ENCODE results near the gene CAMK4. TPM values are rescaled to one million over a fixed set of nuclear protein-coding genes. Genes with fewer than 3 reads are reported as not detected.

Gene CAMK4
- total RNA-seq, 3 donors from 2014 or later: 35.5 to 49.5 (median 36.9) TPM

DNA sequence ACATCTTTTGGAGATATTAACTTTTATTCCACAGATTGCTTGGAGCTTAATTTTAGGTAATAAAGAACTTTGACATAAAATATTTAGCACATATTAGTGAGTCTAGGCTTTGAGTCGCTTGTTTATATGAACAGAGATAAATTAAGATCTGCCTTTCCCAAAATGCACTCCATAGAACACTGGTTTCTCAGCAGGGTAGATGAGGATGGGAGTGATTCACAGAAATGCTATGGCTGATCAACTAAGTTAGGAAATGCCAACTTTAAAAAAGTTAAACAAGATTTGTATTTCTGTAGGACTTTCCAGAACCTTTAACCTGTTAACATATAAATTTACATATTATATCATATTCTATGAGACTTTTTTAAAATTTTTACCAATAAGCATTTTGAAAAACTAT is 222.9 kb downstream of the CAMK4 start:
- Mint-ChIP-seq H3K27me3 (ENCODE audit: low read depth) (no peaks in the 10 kb centered on the region), H3K9me3 (no peaks in the 10 kb centered on the region), H3K4me3 (no peak overlapping the region), H3K4me1 (ENCODE audit: low read depth) (peaks cover 15% of the 10 kb centered on the region), H3K36me3 (ENCODE audit: insufficient read depth) (peaks cover 25% of the 10 kb centered on the region)
- DNase-seq: no peak
- ATAC-seq: no peak

DNA sequence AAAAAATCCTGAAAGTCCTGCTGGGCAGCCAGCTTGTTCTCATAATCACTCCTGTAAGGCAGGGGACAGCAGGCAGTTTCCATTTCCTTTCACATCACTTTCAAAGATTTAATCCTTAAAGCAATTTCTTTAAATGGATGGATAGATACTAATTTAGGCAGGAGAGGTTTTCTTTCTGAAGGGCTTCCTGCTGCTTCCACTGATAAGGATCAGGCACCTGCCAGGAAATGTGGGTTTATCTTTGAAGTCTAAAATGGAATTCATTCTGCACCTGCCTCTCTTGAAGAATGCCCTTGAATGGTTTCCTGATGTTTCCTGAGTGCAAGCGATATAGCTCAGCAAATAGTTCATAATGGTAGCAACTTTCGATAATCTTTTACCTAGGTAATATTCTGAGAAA is 223.6 kb downstream of the CAMK4 start:
- no peaks in the 10 kb centered on the region for H3K27me3 Mint-ChIP-seq (ENCODE audit: low read depth)
- H3K4me1 Mint-ChIP-seq (ENCODE audit: low read depth): peaks cover 15% of the 10 kb centered on the region
- ATAC-seq (no peak), DNase-seq (no peak)
- no peaks in the 10 kb centered on the region for H3K9me3 Mint-ChIP-seq
- peaks cover 29% of the 10 kb centered on the region for H3K36me3 Mint-ChIP-seq (ENCODE audit: insufficient read depth)
- H3K4me3 Mint-ChIP-seq: no peak overlapping the region

GRCh38 chr5:111453295-111453694 is 229.1 kb downstream of the CAMK4 start:
- ATAC-seq (no peak), DNase-seq (no peak)
- Mint-ChIP-seq H3K4me3 (no peak overlapping the region), H3K9me3 (no peaks in the 10 kb centered on the region), H3K4me1 (ENCODE audit: low read depth) (peaks cover 4% of the 10 kb centered on the region), H3K36me3 (ENCODE audit: insufficient read depth) (peaks cover 30% of the 10 kb centered on the region), H3K27me3 (ENCODE audit: low read depth) (no peaks in the 10 kb centered on the region)

DNA sequence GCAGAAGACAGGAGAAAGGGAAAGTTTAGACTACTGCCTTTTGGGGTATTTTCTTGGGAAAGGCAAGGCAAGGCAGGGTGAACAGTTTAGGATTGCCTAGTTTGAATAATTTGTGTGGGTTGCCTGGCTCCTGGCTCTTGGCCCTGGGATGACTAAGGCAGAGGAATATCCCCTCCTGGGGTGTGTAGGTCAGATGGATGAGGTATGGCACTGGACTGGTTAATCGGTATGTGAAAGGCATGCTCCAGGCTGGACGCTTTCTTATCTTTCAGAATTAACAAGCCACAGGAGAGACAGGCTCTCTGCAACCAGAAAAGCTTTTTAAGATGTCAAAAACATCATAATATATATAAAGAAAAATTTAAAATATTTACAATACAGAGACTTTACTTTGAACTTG is 229.6 kb downstream of the CAMK4 start:
- no peaks in the 10 kb centered on the region for H3K9me3 Mint-ChIP-seq
- no peak overlapping the region for H3K4me3 Mint-ChIP-seq
- ATAC-seq: no peak
- H3K36me3 Mint-ChIP-seq (ENCODE audit: insufficient read depth): peaks cover 33% of the 10 kb centered on the region
- no peak for DNase-seq
- no peaks in the 10 kb centered on the region for H3K27me3 Mint-ChIP-seq (ENCODE audit: low read depth)
- peaks cover 5% of the 10 kb centered on the region for H3K4me1 Mint-ChIP-seq (ENCODE audit: low read depth)

- Mint-ChIP-seq H3K27me3 (ENCODE audit: low read depth) (no peaks in the 10 kb centered on the region), H3K4me1 (ENCODE audit: low read depth) (peaks cover 8% of the 10 kb centered on the region), H3K4me3 (no peak overlapping the region), H3K9me3 (no peaks in the 10 kb centered on the region), H3K36me3 (ENCODE audit: insufficient read depth) (peaks cover 37% of the 10 kb centered on the region)
- DNase-seq: no peak
- ATAC-seq: no peak
Observed at GRCh38 chr5:111454198-111454622, 230.0 kb downstream of the CAMK4 start.

DNA sequence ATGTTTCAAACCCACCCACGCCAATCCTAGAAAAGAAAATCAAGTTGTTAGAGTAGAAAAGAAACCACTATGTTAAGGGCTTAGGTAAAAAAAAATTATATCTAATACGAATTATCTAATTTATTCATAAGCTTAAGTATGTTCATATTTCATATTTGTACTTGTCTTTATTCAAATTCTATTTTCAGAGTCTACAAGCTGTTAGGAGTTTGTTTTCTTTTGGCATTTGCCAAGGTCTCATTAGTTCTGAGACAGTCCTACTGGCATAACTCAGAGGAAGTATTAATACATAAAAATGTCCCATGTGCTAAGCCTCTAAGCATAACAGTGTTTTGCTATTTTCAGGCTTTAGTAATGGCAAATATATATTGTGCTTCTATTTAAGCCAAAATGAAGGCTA is 230.6 kb downstream of the CAMK4 start:
- no peak overlapping the region for H3K4me3 Mint-ChIP-seq
- H3K4me1 Mint-ChIP-seq (ENCODE audit: low read depth): peaks cover 9% of the 10 kb centered on the region
- peaks cover 35% of the 10 kb centered on the region for H3K36me3 Mint-ChIP-seq (ENCODE audit: insufficient read depth)
- ATAC-seq (no peak), DNase-seq (no peak)
- H3K27me3 Mint-ChIP-seq (ENCODE audit: low read depth): no peaks in the 10 kb centered on the region
- H3K9me3 Mint-ChIP-seq: no peaks in the 10 kb centered on the region

- no peaks in the 10 kb centered on the region for H3K27me3 Mint-ChIP-seq (ENCODE audit: low read depth)
- DNase-seq (no peak), ATAC-seq (no peak)
- no peak overlapping the region for H3K4me3 Mint-ChIP-seq
- H3K4me1 Mint-ChIP-seq (ENCODE audit: low read depth): peaks cover 15% of the 10 kb centered on the region
- H3K36me3 Mint-ChIP-seq (ENCODE audit: insufficient read depth): peaks cover 38% of the 10 kb centered on the region
- peaks cover 4% of the 10 kb centered on the region for H3K9me3 Mint-ChIP-seq
Observed at GRCh38 chr5:111461255-111461671, 237.1 kb downstream of the CAMK4 start.

DNA sequence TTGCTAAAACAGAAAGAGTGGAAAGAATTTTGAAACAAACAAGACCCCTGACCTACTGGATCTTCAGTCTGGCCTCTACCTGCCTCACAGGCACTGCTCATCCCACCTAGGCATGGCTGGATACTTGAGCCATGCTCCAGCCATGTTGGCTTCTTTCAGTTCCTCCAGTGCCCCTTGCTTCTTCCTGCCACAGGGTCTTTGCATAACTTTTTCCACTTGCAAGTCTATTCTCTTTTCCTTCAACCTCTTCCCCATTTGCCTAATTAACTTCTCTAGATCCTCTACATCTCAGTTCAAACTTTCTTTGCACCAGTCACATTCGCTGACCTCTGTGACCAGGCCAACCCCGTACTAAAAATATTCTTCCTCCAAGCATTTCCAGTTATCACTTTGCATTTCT is 237.8 kb downstream of the CAMK4 start:
- no peak for DNase-seq
- Mint-ChIP-seq H3K27me3 (ENCODE audit: low read depth) (no peaks in the 10 kb centered on the region), H3K4me3 (no peak overlapping the region), H3K4me1 (ENCODE audit: low read depth) (peaks cover 15% of the 10 kb centered on the region), H3K9me3 (peaks cover 4% of the 10 kb centered on the region), H3K36me3 (ENCODE audit: insufficient read depth) (peaks cover 38% of the 10 kb centered on the region)
- no peak for ATAC-seq

DNA sequence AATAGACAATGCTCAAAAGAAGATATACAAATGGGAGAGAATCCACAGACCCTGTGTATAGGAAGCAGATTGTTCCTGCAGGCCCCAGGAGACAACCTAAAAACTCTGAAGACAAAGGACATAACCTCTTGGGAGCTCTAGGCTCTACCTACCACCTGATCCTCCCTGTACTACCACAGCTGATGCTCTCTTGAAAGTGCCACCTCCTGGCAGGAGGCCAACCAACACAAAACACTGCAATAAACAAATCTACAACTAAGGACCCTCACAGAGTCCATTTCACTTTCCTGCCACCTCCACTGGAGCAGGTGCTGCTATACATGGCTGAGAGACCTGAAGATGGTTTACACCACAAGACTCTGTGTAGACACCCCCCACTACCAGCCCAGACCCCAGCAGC is 239.1 kb downstream of the CAMK4 start:
- Mint-ChIP-seq H3K27me3 (ENCODE audit: low read depth) (no peaks in the 10 kb centered on the region), H3K9me3 (peaks cover 4% of the 10 kb centered on the region), H3K36me3 (ENCODE audit: insufficient read depth) (peaks cover 35% of the 10 kb centered on the region), H3K4me3 (no peak overlapping the region), H3K4me1 (ENCODE audit: low read depth) (peaks cover 15% of the 10 kb centered on the region)
- ATAC-seq (no peak), DNase-seq (no peak)

- Mint-ChIP-seq H3K4me1 (ENCODE audit: low read depth) (peaks cover 2% of the 10 kb centered on the region), H3K27me3 (ENCODE audit: low read depth) (no peaks in the 10 kb centered on the region), H3K4me3 (no peak overlapping the region), H3K36me3 (ENCODE audit: insufficient read depth) (peaks cover 20% of the 10 kb centered on the region), H3K9me3 (peaks cover 4% of the 10 kb centered on the region)
- ATAC-seq (no peak), DNase-seq (no peak)
Observed at GRCh38 chr5:111469293-111469896, 245.2 kb downstream of the CAMK4 start.

- Mint-ChIP-seq H3K4me1 (ENCODE audit: low read depth) (peaks cover 2% of the 10 kb centered on the region), H3K27me3 (ENCODE audit: low read depth) (no peaks in the 10 kb centered on the region), H3K36me3 (ENCODE audit: insufficient read depth) (peaks cover 18% of the 10 kb centered on the region), H3K4me3 (no peak overlapping the region), H3K9me3 (peaks cover 3% of the 10 kb centered on the region)
- ATAC-seq: no peak
- DNase-seq: no peak
Observed at GRCh38 chr5:111469903-111470302, 245.7 kb downstream of the CAMK4 start.

- H3K36me3 Mint-ChIP-seq (ENCODE audit: insufficient read depth): peaks cover 17% of the 10 kb centered on the region
- no peak for ATAC-seq
- no peaks in the 10 kb centered on the region for H3K4me1 Mint-ChIP-seq (ENCODE audit: low read depth)
- DNase-seq: no peak
- no peaks in the 10 kb centered on the region for H3K9me3 Mint-ChIP-seq
- no peak overlapping the region for H3K4me3 Mint-ChIP-seq
- no peaks in the 10 kb centered on the region for H3K27me3 Mint-ChIP-seq (ENCODE audit: low read depth)
Observed at GRCh38 chr5:111472096-111472495, 247.9 kb downstream of the CAMK4 start.

- ATAC-seq: no peak
- H3K27me3 Mint-ChIP-seq (ENCODE audit: low read depth): no peaks in the 10 kb centered on the region
- peaks cover 17% of the 10 kb centered on the region for H3K36me3 Mint-ChIP-seq (ENCODE audit: insufficient read depth)
- no peak for DNase-seq
- no peak overlapping the region for H3K4me3 Mint-ChIP-seq
- H3K9me3 Mint-ChIP-seq: no peaks in the 10 kb centered on the region
- H3K4me1 Mint-ChIP-seq (ENCODE audit: low read depth): no peaks in the 10 kb centered on the region
Observed at GRCh38 chr5:111472579-111472978, 248.4 kb downstream of the CAMK4 start.

DNA sequence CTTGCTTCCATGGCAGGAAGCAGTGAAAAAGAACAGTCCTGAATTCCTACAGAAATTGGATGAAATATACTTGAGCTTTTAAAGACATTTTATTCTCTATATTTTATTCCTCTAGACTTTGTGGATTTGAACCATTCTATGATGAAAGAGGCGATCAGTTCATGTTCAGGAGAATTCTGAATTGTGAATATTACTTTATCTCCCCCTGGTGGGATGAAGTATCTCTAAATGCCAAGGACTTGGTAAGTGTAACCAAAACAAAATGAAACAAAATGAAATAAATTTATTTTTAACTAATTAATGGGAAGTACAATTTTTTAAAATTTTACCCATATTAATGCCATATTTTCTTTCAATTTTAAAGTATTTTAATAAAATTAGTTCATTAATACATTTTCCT is 254.1 kb downstream of the CAMK4 start:
- no peaks in the 10 kb centered on the region for H3K27me3 Mint-ChIP-seq (ENCODE audit: low read depth)
- ATAC-seq (no peak), DNase-seq (no peak)
- no peak overlapping the region for H3K4me3 Mint-ChIP-seq
- no peaks in the 10 kb centered on the region for H3K4me1 Mint-ChIP-seq (ENCODE audit: low read depth)
- H3K36me3 Mint-ChIP-seq (ENCODE audit: insufficient read depth): peaks cover 32% of the 10 kb centered on the region
- no peaks in the 10 kb centered on the region for H3K9me3 Mint-ChIP-seq

- H3K36me3 Mint-ChIP-seq (ENCODE audit: insufficient read depth): peaks cover 33% of the 10 kb centered on the region
Observed at GRCh38 chr5:111478898-111479297, 254.7 kb downstream of the CAMK4 start.

DNA sequence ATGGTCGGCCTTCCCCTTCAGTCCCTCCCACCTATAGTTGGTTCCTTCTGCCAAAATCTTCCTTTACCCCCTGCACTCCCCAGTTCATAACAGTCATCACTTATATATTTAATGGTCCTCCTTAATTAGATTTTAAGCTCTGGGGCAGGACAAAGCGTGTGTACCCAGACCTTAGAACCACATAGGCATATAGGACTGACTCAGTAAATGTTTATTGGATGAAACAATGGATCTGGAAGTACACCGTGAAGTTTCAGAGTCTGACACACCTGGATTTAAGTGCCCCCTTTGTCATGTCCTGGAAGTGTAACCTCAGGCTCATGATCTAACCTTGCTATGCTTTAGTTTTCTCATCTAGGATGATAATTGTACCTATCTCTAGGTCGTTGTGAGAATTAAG is 256.2 kb downstream of the CAMK4 start:
- ATAC-seq (no peak), DNase-seq (no peak)
- no peak overlapping the region for H3K4me3 Mint-ChIP-seq
- peaks cover 33% of the 10 kb centered on the region for H3K36me3 Mint-ChIP-seq (ENCODE audit: insufficient read depth)
- H3K4me1 Mint-ChIP-seq (ENCODE audit: low read depth): no peaks in the 10 kb centered on the region
- H3K27me3 Mint-ChIP-seq (ENCODE audit: low read depth): no peaks in the 10 kb centered on the region
- H3K9me3 Mint-ChIP-seq: no peaks in the 10 kb centered on the region

More at GRCh38 chr5:111478898-111479297, 254.7 kb downstream of the CAMK4 start:
- Mint-ChIP-seq H3K4me1 (ENCODE audit: low read depth) (no peaks in the 10 kb centered on the region), H3K4me3 (no peak overlapping the region), H3K27me3 (ENCODE audit: low read depth) (no peaks in the 10 kb centered on the region), H3K9me3 (no peaks in the 10 kb centered on the region)
- no peak for DNase-seq
- ATAC-seq: no peak
